CD4-positive, alpha-beta T cell treated with Interleukin-4 for 4 hours (primary cell): Measurements from ENCODE around the gene MRPL55.
A peak's percentile ranks its signal among the peaks of the same experiment; 100 is the strongest.

ENCODE experiments used
- DNase-seq: peaks from one replicate; pipeline ENCODE4 v3.0.0-alpha.2; 2020

The MRPL55 gene

DNA sequence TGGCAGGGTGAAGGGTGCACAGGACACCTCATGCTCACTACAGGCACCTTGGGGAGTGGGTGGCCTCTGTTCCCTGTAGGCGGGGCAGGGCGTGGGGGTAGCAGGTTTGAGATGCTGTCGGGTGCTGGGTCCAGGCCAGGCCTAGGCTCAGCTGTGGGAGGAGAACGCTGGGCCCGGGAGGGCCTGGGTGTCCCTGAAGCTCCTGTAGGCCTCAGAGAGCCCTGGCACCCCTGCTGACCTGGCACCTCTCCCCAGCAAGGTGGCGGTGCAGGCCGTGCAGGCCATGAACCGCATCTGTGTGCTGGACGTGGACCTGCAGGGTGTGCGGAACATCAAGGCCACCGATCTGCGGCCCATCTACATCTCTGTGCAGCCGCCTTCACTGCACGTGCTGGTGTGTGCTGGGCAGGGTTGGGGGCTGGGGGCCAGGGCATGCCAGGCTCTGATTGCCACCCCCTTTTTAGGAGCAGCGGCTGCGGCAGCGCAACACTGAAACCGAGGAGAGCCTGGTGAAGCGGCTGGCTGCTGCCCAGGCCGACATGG is 38.1 kb upstream of the MRPL55 start:
- DNase-seq: no peak

DNA sequence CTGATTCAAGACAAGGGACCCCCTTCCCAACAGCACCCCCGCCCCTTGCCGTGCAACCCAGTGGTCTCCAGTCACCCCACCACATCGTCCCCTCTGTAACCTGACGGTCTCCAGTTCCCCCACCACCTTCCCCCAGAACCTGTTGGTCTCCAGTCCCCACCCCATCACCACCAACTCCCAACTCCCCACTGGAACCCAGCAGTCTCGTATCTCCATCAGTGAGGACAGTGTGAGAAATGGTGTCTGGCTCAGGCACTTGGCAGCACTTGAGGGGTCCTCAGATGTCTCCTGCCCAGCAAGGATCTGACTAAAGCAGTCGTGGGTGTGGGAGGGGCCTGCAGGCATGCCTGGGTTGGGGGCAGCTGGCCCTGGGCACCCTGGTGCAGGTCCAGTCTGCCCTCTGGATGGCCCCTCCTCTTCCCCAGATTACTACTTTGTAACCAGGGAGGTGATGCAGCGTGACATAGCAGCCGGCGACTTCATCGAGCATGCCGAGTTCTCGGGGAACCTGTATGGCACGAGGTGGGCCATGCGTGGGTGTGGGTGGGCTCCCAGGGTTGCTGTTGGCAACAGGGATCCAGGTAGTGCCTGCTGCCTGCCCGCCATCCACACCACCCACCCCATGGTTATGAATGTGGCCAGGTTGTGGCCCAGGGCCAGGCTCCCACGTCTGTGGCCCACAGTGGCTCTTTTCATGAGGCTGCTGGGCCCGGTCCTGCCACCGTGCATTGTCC is 37.5 kb upstream of the MRPL55 start:
- no peak for DNase-seq

DNA sequence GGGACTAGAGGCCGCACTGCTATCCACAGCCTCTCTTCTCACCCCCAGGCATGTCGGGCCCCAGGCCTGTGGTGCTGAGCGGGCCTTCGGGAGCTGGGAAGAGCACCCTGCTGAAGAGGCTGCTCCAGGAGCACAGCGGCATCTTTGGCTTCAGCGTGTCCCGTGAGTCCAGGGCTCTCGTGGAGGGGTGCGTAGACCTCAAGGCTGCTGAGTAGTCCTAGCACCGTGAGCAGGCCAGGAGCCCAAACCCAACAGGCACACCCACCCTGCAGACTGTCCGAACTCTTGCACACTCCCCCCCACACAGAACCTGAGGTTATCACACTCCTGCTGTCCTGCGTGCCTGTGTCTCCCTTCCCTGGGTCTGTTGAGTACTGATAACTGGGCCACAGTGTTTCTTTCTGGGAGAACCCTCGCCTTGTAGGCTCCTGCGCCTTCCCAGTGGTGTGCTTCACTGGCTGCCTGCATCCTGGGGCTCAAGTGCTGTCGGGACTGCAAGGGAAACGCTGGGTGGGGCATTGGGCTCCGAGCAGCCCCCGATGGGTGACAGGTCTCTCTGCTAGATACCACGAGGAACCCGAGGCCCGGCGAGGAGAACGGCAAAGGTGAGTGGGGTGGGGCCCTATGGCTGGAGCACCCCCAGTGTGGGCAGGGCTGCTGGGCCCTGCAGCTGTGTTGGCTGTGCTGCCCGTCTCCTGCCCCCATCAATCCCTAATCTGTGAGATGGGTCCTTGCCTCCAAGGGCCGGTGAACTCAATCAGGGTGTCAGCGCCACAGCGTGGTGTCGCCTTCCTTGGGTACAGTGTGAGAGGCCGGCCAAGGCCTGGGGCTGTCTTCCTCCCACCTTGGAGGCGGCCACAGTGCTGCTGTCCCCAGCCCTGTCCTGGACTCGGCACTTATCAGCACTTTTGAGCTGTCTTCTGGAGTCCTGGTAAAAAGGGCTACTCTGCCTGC is 36.6 kb upstream of the MRPL55 start:
- DNase-seq: no peak

DNA sequence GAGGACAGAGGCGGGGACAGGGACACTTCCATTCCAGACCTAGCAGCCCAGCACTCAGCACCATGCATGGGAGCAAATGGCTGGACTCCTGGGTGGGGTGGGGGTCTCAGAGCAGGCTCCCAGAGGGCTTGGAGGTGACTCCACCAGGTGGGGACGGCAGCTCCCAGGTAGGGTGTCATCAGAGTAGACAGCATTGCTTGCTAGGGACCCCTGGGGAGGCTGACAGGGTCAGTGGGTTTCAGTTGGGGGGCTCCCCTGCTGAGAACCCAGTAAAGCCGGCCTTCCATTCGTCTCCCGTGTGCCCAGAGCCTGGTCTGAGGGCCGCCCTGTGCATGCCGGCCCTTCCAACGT is 35.9 kb upstream of the MRPL55 start:
- no peak for DNase-seq

DNA sequence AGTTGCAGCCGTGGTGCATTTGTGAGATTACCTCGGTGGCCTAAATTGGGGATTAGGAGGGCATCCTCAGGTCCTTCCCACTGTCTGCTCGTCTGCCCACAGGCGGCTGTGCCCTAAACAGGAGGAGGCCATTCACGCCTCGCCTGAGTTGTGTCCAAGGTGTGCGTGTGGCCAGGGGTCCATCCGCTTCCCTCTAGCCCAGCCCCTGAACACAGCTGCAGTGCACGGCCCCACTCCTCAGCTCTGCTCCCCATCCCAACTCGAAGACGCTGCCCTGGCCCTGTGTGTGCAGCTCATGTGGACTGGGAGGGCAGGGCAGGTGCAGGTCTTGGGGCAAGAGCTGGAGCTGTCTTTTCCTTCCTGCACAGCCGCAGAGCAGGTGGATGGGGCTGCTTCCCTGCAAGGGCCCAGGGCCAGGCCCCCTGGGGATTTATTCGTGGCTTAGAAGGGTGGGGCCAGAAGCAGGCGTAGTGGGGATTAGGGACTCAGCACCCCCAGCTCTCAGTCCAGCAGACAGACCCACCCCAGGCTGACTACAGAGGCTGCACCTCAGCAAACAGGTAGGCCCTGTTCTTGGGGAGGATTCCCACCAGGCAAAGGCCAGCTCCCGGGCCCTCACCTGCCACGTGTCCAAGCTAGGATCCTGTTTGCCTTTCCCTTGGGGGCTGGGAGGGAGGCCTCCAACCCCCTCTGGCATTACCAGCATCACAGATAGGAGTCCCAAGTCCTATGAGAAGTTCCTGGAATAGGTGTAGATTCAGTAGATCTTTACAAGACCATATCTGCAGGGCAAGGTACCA is 35.3 kb upstream of the MRPL55 start:
- no peak for DNase-seq

DNA sequence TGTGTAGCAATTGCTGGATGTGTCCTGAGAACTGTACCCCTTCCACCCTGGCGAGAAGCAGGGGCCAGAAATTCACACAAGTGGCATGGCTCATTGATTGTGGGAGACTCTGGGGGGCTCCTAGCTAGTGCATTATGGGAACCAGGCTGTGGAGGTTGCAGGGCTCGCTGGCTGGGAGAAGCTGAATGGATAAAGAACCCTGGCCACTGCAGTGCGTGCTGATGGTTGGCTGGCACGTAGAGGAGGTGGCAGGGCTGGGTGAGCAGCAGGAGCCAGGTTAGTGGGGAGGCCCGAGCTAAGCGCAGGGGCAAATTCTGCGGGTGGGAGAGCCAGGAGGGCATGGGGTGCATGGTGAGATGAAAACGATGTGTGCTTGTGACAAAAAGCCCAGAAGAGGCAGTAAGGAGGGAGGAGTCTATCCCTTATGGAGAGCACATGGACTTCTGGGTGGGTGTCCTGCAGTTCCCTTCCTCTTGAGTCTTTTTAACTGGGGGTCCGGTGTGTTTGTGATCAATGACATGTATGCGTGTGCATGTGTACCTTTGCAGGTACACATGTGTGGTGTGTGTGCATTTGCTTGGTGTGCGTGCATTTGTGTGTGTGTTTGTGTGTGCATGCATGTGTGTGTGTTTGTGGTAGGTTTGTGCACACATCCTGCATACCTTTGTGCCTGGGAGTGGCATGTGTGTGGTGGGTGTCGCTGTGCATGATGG is 34.5 kb upstream of the MRPL55 start:
- no peak for DNase-seq

DNA sequence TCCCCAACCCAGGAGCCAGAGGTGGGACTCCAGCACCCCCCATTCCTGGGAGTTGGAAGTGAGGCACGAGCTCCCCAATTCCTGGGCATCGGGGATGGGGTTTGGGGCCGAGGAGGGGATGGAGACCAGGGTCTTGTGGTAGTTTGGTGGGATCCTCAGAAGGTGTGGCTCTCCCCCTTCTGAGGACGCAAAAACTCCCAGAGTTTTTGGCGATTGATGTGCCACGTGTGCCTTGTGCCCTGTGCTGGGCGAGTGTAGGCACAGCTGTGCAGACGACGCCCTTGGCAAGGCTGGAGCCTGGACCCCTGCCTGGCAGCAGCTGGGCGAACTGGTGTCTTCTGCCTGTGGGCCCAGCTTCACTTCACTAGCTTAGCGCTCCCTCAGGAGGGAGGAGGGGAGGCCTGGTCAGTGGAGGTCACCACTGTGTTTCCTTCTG is 33.6 kb upstream of the MRPL55 start:
- DNase-seq: no peak

DNA sequence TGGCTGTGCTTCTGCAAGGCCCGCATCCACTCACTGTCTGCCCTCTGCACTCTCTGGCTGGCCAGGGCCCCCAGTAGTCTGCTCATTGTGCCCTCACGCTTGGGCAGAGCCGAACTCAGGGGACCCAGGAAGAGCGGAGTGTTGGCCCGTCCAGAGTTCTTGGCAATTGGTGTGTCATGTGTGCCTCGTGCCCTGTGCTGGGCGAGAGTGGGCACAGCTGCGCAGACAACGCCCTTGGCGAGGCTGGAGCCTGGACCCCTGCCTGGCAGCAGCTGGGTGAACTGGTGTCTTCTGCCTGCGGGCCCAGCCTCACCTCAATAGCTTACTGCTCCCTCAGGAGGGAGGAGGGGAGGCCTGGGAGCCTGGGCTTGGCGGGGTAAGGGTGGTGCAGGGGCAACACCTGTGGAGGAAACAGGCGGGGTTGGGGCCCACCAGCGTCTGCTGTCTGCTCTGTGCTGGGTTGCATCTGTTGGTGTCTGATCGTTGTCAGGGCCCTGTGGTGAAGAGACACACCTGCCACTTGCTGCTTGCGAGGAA is 33.1 kb upstream of the MRPL55 start:
- no peak for DNase-seq

DNA sequence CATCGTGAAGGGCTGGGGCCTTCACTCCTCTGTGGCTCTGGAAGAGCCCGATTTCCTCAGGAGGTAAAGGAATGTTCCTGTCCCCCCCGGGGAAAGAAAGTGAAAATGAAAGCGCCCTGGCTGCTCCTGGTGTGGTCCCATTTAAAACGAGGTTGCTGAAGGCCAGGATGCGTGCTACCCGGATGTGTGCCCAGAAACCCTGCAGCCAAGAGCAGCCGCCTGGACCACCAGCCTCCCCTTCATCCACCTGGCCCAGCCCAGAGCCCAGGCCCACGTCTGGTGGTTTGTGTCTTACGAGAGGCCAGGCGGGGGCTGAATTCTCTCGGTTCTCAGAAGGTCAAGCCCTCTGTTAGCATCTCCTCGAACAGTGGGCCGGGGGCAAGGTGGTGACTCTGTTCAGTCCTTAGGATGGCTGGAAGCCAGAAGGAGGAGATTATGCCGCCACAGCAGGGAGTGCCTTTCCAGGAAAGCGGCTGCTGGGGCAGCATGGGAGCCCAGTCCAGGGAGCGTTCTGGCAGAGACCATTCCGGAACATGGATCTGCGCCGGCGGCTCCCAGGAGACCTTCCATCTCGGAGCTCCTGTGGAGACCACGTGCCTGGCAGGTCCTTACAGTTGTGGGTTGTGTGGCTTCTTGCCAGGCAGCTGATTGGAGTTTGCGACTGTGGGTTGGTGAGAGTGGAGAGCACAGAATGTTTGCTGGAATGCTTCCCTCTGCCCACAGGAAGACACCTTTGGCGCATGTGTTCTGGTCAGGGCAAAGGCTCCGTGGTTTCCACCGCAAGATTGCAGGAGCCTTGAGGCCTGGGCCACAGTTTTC is 32.3 kb upstream of the MRPL55 start:
- peak; percentile 39 for DNase-seq

DNA sequence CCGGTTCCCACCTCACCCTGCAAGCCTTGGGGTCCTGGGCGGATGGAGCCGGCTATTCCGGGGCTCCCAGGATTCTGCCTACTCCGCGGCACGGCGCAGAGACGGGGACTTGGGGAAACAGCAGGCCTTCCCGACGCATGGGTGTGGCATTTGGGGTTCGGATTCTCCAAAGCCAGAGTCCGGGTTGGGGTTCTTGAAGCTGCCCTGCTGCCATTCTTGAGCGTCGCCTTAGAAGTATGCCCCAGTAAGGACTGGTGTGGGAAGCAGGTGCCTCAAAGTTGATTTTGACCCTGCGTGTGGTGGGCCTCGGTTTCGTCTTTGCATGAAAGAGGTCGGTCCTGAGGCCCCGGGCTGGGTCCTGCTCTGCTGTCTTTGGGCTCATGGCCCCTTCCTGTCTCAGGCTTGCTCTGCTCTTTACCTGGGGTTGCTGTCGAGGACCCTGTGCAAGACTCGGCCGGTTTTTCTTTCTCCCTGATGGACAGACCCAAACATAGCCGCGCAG is 31.7 kb upstream of the MRPL55 start:
- DNase-seq: peak; percentile 10

DNA sequence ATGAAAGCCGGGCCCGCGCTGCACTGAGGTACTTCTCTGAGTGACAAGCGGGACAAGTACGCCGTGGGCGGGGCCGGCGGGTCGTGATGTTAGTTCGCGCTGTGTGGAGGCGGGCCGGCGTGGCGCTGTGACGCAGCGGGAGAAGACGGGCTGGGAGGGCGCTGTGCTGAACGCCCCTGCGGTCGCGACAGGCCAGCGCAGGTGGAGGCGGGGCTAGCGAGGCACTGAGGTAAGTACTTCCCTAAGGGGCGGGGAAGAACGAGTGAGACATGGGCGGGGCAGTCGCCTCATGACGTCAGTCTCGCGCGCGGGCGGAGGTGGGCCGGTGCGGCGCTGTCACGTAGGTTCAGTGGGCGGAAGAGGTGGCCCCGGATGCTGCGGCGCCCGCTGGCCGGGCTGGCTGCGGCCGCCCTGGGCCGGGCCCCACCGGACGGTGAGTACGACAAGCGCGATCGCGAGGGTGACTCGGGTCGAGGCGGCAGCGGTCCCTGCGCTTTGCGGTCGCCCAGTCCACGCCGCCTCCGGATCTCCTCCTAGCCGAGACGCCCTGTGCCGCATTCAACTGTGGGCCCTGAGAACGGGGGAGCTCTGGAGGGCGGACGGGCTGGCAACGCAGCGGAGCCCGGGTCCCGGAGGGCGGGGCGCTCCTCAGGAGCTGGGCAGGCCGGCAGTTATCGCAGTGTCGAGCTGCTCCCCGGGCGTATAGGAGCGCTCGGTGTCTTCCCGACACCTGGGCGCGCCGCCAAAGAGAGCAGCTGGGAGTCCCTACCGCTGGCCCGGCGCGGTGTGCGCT is 31.0 kb upstream of the MRPL55 start, which contains the start of gene GUK1:
Gene GUK1 (plus strand): TSS at position 349 of the 793 bp plus-strand sequence. CDS start 24 bp downstream, at position 373.
- DNase-seq: peak; percentile 100

DNA sequence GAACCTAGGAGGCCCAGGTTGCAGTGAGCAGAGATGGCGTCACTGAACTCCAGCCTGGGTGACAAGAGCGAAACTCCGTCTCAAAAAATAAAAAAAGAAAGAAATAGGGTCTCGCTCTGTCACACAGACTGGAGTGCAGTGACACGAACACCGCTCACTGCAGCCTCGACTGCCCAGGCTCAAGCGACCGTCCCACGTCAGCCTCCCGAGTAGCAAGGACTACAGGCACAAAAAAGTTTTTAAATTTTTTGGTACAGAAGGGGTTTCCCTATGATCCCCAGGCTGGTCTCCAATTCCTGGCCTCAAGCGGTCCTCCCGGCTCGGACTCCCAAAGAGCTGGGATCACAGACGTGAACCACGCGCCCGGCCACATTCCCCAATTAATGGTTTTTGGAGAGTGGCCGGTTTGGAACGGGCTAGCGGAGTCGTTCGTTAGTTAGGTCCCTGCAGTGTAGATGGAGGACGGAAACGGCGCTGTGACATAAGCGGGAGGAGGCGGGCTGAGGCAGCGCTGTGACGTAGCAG is 30.4 kb upstream of the MRPL55 start:
- DNase-seq: no peak

DNA sequence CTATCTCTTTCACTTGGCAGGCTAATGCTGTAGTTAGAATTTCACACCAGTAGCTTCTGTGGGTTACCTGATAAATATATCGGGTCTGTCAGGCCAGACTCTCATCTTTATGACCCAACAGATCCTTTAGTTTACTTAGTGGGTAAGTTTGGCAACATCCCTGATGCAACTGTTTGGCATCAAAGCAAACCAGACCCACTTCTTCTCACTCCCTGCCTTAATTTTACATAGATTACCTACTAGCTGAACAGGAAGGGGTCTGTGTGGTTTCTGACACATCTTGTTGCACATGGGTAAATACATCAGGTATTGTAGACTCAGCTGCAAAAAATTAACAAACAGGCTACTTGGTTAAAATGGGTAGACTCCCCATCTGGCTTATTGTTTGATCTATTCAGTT is 27.8 kb upstream of the MRPL55 start:
- peak; percentile 13 for DNase-seq

DNA sequence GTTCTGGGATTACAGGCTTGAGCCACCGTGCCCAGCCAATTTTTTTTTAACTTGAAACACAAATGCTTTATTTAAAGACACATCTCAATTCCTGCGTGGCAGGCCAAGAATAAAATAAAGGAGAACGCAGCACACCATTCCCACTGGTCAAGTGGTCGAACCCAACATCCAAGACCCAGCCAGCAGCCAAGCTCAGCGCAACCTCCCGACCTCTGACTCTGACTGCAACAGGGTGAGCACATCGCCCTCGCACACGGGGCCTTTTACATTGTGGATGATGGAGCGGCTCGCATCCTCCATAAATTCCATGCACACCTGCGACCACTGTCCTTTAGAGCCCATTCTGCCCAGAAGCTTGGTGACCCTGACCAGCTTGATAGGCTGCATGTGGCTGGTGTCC is 25.5 kb upstream of the MRPL55 start:
- DNase-seq: no peak

DNA sequence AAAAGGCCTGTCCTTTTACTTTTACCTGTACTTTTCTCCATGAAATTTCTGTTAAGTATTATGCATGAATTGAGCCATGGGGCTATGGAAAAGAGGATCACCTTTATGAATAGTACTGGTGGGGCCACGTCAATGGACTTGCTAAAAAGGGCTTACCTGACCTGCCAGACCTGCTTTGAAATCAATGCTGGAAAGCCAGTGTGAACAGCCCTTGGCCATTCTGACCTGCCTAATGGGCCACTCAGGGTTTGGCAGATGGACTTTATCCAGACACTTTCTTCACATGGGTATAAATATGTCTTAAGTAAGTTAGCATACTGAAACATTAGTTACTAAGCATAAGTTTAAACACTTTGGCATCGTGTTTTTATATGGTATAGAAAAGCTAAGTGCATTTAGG is 22.7 kb upstream of the MRPL55 start:
- DNase-seq: no peak

DNA sequence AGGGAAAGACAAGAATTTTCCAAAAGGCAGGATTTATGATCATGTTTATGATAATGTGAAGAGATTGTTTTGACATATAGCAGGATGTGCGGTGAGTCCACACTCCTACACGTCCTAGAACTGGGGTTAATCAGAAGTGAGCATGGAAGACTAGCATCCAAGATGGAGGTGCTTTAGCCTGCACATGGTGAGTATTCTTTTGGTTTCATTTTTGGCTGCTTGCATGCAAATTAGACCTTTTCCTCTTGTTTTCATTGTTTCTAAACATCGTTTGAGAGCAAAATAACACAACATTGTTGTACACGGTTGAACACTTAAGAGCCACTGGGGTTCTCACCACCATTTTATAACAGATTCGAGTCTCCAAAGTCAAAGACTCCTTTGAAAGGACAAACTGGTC is 16.1 kb upstream of the MRPL55 start:
- no peak for DNase-seq

DNA sequence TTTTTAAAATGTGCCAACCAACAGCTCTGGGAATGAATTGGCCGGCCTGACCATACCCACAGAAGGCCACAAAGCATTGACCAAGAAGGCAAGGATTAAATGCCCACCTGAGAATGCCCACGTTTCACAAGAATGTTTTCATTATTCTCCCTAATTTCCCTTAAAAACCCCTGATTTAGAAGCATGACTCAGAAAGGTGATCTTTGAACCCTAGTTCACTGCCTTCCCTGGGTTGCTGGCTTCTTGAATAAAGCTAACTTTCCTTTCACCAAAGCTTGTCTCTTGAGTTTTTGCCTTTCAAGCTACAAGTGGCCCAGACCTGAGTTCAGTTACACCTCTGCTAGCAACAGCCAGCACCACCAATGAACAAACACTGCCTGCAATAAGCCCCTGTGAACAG is 14.4 kb upstream of the MRPL55 start:
- no peak for DNase-seq

DNA sequence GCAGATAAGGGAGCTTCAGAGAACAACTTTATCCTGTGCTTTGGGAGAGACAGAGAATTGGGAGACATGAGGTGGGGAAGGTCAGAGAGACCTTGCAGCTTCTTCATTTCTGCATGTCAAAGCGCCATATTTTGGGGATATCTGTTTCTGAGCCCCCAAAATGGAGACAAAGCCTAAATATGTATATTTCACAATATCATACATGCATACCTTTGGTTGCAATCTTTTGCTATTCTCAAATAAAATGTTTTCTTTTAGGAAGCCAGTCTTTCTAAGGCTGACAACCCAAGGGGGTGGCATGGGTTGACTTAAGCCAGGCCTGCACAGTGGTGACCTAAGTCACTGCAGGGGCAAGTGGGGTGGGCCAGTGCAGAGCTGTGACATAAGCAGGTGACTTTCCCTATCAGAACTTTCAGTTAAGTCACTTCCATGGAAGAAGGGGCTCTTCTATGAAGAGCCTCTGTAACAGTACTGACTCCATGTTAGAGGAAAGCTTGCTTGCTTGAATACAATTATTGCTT is 13.9 kb upstream of the MRPL55 start:
- DNase-seq: no peak

DNA sequence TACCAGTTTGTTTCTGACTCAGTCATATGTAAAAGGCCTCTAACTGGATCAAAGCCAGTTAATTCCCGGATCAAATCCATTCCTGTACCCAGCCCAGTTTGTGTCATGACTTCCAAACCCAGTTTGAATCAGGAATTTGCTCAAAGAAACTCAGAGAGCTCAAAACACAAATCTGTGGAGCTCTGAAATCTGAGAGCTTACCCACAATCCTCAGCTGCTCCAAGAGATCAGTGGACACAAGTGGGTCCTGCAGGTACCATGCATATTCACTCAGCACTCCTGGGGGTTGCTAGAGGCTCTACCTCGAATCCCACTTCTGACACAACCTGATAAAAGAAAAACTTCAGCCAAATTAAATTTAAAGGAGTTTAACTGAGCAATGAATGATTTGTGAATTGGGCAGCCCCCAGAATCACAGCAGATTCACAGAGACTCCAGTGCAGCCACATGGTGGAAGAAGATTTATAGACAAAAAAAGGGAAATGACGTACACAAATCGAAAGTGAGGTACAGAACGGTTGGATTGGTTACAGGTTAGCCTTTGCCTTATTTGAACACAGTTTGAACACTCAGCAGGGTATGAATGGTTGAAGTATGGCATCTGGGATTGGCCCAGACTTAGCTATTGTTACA is 11.9 kb upstream of the MRPL55 start:
- no peak for DNase-seq
